ENCODE data around the gene EMX1.

GRCh38 chr2:72895154-72895553 is 22.2 kb upstream of the EMX1 start:
- TF ChIP-seq POLR2A (IDR thresholded peaks at IDR 0.05; ENCODE audit: low read length) (no peak), GATA1 (IDR thresholded peaks at IDR 0.05; ENCODE audit: low read depth, low read length) (no peak)

Measured in erythroblast (primary cell).